GM18526 (cell line): ENCODE measurements around the gene MCAT.
A peak's percentile ranks its signal among the peaks of the same experiment; 100 is the strongest.

ENCODE experiments used
- POLR2A ChIP-seq: IDR thresholded peaks from 3 replicates; pipeline ENCODE4 v1.6.1; 2011; ENCODE audit not compliant: insufficient read length; ENCODE audit errors: extremely low read depth

Gene MCAT

DNA sequence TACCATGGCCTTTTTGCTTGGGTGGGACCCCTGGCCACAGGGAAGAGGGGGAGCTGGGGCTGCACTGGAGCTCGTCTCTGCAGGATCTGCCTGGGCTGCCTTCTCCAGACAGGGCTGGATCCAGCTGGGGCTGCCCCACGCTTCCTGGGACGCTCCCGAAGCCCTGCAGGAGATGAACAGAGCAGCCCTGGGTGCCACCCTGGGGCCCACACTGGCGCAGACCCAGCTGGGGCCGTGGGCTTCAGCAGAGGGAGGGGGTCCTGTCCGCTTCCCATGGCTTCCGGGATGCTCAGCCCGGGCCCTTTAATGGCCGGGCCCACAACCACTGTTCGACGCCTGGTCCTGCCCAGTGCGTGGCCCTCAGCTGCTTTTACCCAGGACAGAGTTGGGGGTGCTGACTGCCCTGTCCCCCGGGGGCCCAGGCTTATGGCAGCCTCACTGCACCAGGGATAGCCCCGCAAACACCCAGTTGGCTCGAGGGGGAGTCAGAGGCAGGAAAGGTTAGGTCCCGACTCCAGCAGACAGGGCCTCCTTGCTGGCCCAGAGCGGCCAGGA, 20.1 kb upstream of the MCAT start:
- no peak for TF ChIP-seq POLR2A

GRCh38 chr22:43162412-43163150, 19.4 kb upstream of the MCAT start:
- no peak for TF ChIP-seq POLR2A

DNA sequence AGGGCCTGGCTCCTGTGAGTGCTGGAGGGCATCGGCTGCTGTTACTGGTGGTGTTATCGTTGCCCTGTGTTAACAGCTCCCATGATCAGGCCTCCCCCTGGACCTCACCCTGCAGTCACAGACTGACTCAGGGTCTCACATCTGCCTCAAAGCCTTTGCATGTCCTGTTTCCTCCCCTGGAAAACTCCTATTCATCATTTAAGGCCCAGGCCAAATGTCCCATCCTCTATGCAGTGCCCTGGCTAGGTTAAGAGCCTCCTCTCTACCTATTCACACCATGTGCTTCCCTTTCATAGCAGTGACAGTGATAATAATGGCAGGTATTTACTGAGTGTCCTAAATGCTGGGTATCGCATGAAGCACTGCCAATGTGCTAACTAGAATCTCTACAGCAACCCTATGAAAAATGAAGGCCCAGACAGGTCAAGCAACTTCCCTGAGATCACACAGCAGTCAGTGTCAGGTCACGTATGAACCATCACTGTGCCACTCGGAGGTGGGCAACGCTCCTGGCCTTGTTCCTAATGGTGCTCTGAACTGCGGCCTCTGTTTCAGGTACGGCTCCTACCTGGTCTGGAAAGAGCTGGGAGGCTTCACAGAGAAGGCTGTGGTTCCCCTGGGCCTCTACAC, 17.4 kb upstream of the MCAT start:
- TF ChIP-seq POLR2A = no peak

DNA sequence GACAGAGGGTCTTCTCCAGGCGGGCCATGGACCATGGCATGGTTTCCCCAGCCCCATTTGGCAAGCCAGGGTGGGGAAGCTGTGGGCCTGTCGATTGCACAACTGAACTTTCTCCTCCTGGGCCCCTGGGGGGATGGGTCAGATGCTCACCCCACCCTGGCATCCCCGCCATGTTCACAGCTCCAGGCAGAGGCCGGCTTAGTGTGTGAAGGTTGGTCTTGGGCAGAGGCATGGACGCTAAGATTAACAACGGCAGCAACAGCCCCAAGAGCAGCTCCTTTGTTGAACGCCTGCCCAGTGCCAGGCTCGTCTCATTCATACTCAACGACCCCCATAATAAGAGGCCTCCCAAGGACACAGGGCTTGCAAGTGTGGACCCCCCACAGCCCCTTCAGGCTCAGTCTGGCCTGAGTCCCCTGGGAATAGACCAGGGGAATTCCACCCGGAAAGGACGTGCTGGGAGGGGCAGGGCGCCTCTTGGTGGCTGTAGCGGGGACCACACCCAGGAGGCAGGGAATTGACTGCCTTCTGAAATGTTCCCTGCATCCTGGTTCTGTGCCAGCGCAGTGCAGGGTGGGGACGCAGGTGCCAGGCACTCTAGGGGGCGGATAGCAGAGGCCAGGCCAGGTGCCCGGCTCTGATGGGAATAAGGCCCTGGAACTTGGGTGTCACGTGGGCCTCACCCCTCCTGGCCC, 16.4 kb upstream of the MCAT start:
- no peak for TF ChIP-seq POLR2A

DNA sequence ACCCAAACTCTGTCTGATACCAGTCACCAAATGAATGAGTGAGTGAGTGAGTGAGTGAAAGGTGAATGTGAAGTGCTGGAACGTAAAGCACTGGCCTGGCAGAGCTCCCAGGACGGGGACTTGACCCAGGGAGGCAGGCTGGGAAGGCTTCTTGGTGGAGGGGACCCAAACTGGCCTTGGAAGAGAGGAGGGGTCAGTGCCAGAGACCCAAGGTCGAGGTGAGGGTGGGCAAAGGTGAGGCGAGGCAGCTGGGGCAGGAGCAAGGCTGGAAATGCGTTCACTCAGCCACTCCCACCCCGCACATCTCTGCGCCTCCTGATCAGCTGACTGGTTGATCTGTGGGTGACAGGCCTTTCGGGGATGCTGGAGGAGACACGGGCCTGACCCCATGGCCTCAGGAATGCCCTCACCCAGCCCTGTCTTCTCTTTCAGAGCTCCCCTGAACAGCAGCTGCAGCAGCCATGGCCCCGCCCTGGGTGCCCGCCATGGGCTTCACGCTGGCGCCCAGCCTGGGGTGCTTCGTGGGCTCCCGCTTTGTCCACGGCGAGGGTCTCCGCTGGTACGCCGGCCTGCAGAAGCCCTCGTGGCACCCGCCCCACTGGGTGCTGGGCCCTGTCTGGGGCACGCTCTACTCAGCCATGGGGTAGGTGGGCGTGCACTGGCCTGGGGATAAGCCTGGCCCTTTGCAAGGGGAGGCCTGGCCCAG, 15.7 kb upstream of the MCAT start:
- TF ChIP-seq POLR2A = no peak

GRCh38 chr22:43157874-43158546, 14.8 kb upstream of the MCAT start:
- TF ChIP-seq POLR2A = no peak

DNA sequence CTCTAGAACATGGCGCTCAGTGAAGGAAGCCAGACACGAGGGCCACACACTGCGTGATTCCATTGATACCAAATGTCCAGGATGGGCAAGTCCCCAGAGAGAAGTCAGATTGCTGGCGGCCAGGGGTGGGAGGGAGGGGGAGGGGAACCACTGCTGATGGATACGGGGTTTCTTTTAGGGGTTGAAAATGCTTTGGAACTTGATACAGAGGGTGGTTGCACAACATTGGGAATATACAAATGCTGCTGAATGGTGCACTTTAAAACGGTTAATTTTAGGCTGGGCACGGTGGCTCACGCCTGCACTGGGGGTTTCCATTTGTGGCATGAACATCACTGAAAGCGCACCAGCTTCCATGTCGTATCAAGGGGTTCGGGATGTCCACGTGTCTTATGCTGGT, 13.2 kb upstream of the MCAT start:
- no peak for TF ChIP-seq POLR2A

- no peak for TF ChIP-seq POLR2A
Measured at GRCh38 chr22:43155789-43156188, 12.6 kb upstream of the MCAT start.

DNA sequence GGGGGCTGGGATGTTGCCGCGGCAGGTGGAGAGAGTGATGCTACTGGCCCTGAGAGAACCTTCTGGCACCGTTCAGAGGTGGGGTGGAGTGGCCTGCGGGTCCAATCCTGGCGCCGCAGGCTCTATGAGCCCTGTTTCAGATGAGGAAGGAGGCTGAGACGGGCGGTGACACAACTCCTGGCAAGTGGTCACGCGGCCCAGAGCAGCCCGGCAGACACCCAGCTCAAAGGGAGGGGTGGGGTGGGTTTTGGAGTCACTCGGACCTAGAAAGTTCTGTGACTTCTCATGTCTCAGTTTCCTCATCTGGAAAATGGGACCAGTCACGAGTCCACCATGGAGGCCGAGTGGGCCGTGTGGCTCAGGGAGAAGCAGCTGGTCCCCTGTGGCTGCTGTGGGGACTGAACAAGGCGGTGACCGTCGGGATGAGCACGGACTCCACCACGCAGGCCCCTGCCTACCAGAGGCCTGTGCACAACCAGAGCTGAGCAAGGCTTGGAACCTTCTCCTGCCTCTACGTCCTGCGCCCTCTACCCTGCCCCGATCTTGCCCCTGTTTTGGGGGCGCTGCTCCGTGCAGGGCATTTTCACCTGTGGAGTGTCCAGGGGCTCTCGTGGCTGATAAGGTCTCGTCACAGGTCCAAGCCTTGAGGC, 11.8 kb upstream of the MCAT start:
- no peak for TF ChIP-seq POLR2A

DNA sequence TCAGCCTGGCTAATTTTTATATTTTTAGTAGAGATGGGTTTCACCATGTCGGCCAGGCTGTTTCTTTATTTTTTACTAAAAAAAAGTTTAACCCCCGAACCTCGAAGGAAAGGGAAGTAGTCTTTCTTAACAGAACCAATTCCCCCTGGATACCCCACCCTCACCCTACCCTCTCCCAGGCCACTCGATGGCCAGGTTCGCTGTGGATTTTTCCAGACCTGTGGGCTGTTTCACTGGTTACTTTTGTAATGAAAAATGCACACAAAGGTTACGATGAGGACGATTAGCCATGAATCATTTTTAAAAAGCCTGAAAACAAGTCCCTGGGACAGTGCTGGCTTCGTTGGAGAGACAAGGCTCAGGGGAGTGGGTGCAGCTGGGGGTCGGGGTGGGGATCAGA, 10.7 kb upstream of the MCAT start:
- no peak for TF ChIP-seq POLR2A

DNA sequence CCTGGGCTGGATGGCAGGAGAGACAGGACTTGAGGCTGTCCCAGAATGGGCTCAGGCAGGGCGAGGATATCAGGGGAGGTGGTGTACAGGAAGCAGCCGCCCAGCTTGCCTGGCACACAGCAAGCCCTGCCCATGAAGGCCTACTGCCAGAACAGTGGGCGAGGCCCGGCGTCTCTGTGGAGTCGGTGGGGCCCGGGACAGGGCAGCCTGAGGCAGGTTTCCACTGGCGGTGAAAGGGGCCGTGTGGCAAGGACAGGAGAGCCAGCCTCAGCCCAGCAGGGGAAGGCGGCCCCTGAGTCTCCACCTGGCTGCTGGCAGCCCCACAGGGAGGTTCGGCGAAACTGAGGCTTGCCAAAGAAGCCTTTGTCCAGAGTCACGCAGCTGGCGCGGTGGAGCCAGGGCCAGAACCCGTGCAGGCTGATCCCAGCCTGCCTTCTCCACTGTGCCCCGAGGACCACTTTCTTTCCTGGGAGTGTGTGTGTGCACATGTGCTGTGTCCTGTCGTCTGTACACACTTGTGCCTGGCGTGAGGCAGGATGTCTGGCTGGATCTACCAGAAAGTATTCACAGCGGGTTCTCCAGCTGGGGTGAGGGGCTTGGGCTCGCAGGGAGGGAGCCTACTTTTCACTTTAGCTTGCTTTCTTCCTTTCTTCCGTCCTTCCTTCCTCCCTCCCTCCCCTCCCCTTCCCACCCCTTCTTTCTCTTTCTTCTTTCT, 9.3 kb upstream of the MCAT start:
- no peak for TF ChIP-seq POLR2A

- TF ChIP-seq POLR2A = no peak
Measured at GRCh38 chr22:43152003-43152356, 8.8 kb upstream of the MCAT start.

GRCh38 chr22:43151251-43152002, 8.2 kb upstream of the MCAT start, which contains the start of gene TSPO:
TSS of gene TSPO (plus strand) at chr22:43151559. CDS start at chr22:43159239, 7,680 bp downstream.
- peak; percentile 45 for TF ChIP-seq POLR2A
